Liver (tissue), 9 donors: Measurements from ENCODE around the gene RCSD1. TPM values are rescaled to one million over a fixed set of nuclear protein-coding genes. Genes with fewer than 3 reads are reported as not detected.
"Not testable (repeated sequence)": the region's sequence is repeated elsewhere in the genome, so short reads cannot be mapped to it uniquely, and the experiment has no call there.

Experiments
- DNase-seq: peaks from one replicate; pipeline ENCODE4 v3.0.0-alpha.2; 2017; ENCODE audit warnings: low spot score
- H3K27ac ChIP-seq, 2 donors: one replicate each; pipeline ENCODE4 v1.7.0; 2013; ENCODE audit warnings: inconsistent platforms in 2 of 2, low read length in 2 of 2, control low read depth in 1 of 2, low read depth in 1 of 2, mild to moderate bottlenecking in 1 of 2
- H3K27me3 ChIP-seq, 4 donors: one replicate each; pipeline versions ENCODE4 v1.6.1 to v1.7.0; 2013; ENCODE audit warnings: low read length in 3 of 4, inconsistent platforms in 1 of 4, mild to moderate bottlenecking in 1 of 4, moderate library complexity in 1 of 4; ENCODE audit not compliant: control insufficient read depth in 4 of 4, insufficient read depth in 4 of 4
- H3K36me3 ChIP-seq, 4 donors: one replicate each; pipeline versions ENCODE4 v1.6.1 to v1.7.0; 2013; ENCODE audit warnings: low read length in 3 of 4, mild to moderate bottlenecking in 3 of 4, low read depth in 1 of 4, moderate library complexity in 1 of 4; ENCODE audit not compliant: control insufficient read depth in 4 of 4, insufficient read depth in 3 of 4
- H3K4me1 ChIP-seq, 4 donors: one replicate each; pipeline versions ENCODE4 v1.6.1 to v1.7.0; 2013; ENCODE audit warnings: low read length in 3 of 4, mild to moderate bottlenecking in 3 of 4, moderate library complexity in 1 of 4; ENCODE audit not compliant: control insufficient read depth in 4 of 4, insufficient read depth in 4 of 4
- H3K4me3 ChIP-seq, 3 donors: one replicate each; pipeline versions ENCODE4 v1.6.1 to v1.7.0; 2013; ENCODE audit warnings: low read length in 3 of 3, control low read depth in 1 of 3, low read depth in 1 of 3, mild to moderate bottlenecking in 1 of 3
- H3K9ac ChIP-seq, 2 donors: one replicate each; pipeline ENCODE4 v1.7.0; 2013; ENCODE audit warnings: low read length in 2 of 2, mild to moderate bottlenecking in 2 of 2, moderate library complexity in 2 of 2, control low read depth in 1 of 2, low read depth in 1 of 2
- H3K9me3 ChIP-seq, 4 donors: one replicate each; pipeline versions ENCODE4 v1.6.1 to v1.7.0; 2013; ENCODE audit warnings: low read length in 3 of 4; ENCODE audit not compliant: control insufficient read depth in 4 of 4
- ATF3 ChIP-seq: IDR thresholded peaks from 2 replicates; pipeline ENCODE4 v1.6.1; 2016; ENCODE audit warnings: antibody characterized with exemption
- CTCF ChIP-seq: fragments of 150-350 bp; IDR thresholded peaks from 2 replicates; pipeline ENCODE4 v1.5.1; 2017; ENCODE audit warnings: improper control_type of control experiment, low read depth, low read length; ENCODE audit not compliant: missing input control
- FOXA1 ChIP-seq: IDR thresholded peaks from 2 replicates; pipeline ENCODE4 v1.6.1; 2016; ENCODE audit warnings: antibody characterized with exemption
- FOXA2 ChIP-seq: IDR thresholded peaks from 2 replicates; pipeline ENCODE4 v1.6.1; 2016; ENCODE audit warnings: antibody characterized with exemption
- GABPA ChIP-seq, 2 donors: IDR thresholded peaks in 1 of 2; conservative IDR thresholded peaks in 1 of 2; 2 replicates each; pipeline ENCODE4 v1.6.1; 2016; ENCODE audit warnings: antibody characterized with exemption in 2 of 2, mild to moderate bottlenecking in 1 of 2, moderate library complexity in 1 of 2
- HNF4A ChIP-seq, 2 donors: conservative IDR thresholded peaks; 2 replicates each; pipeline ENCODE4 v1.6.1; 2016; ENCODE audit warnings: antibody characterized with exemption in 2 of 2, mild to moderate bottlenecking in 2 of 2
- HNF4G ChIP-seq: IDR thresholded peaks from 2 replicates; pipeline ENCODE4 v1.6.1; 2016; ENCODE audit warnings: antibody characterized with exemption
- NR2F2 ChIP-seq: IDR thresholded peaks from 2 replicates; pipeline ENCODE4 v1.6.1; 2016; ENCODE audit warnings: antibody characterized with exemption
- RAD21 ChIP-seq, 2 donors: IDR thresholded peaks; 2 replicates each; pipeline ENCODE4 v1.6.1; 2016; ENCODE audit warnings: antibody characterized with exemption in 2 of 2, mild to moderate bottlenecking in 2 of 2
- REST ChIP-seq: IDR thresholded peaks from 2 replicates; pipeline ENCODE4 v1.6.1; 2016; ENCODE audit warnings: antibody characterized with exemption, mild to moderate bottlenecking
- RXRA ChIP-seq, 2 donors: IDR thresholded peaks; 2 replicates each; pipeline ENCODE4 v1.6.1; 2017 to 2018; ENCODE audit warnings: antibody characterized with exemption in 2 of 2, mild to moderate bottlenecking in 1 of 2
- SP1 ChIP-seq: IDR thresholded peaks from 2 replicates; pipeline ENCODE4 v1.6.1; 2018; ENCODE audit warnings: antibody characterized with exemption, mild to moderate bottlenecking
- TAF1 ChIP-seq: conservative IDR thresholded peaks from 2 replicates; pipeline ENCODE4 v1.6.1; 2016; ENCODE audit warnings: antibody characterized with exemption, mild to moderate bottlenecking
- whole genome bisulfite sequencing: extraction: QIAGEN DNeasy Blood & Tissue Kit; methylation state at CpG from one replicate; pipeline ENCODE4 v1.1.7; 2013; 5-methylcytosine and 5-hydroxymethylcytosine counted together
- polyA plus RNA-seq, 2 donors: library from polyadenylated mRNA; stranded (reverse) in 1 of 2; unstranded in 1 of 2; fragments of 200-250 nt in 1 of 2; fragments of >200 nt in 1 of 2; fragmentation: Nextera tagmentation in 1 of 2; extraction: Ambion mirVana in 1 of 2; gene quantifications; one replicate each; pipeline versions ENCODE4 v1.2.1 to v1.2.3, GENCODE V29; 2013 to 2015
- total RNA-seq, 2 donors: library from RNA; depleted of rRNA; stranded (reverse); fragments of >200 nt; gene quantifications; one replicate each; pipeline ENCODE4 v1.2.3, GENCODE V29; 2014
- donor health status: healthy.
- donor health status: healthy.
- donor health status: healthy.
- donor health status: healthy.
- donor health status: healthy.

RCSD1 gene
- total and polyA plus RNA-seq, 4 donors, result 3.1 to 15.0 (median 6.0) TPM

- peaks cover 0 to 3% (median 0%) of the 10 kb centered on the region in 4 donors for H3K36me3 ChIP-seq
- WGBS, result 94% methylated on average over 1 of the region's 1 CpG
- no peak overlapping the region for H3K27ac ChIP-seq
- H3K4me3 ChIP-seq, result no peak overlapping the region
- no peak for DNase-seq
- H3K27me3 ChIP-seq, result no peaks in the 10 kb centered on the region
- peaks cover 0 to 4% (median 0%) of the 10 kb centered on the region in 4 donors for H3K4me1 ChIP-seq
- TF ChIP-seq HNF4A (conservative IDR thresholded peaks at IDR 0.05), result no peak
- TF ChIP-seq RXRA (IDR thresholded peaks at IDR 0.05), result no peak
- no peak for TF ChIP-seq TAF1
- H3K9ac ChIP-seq, result no peak overlapping the region
- no peaks in the 10 kb centered on the region for H3K9me3 ChIP-seq
Measured at GRCh38 chr1:167734841-167735240, 104.8 kb downstream of the RCSD1 start.

- H3K27me3 ChIP-seq, result no peaks in the 10 kb centered on the region
- no peak for DNase-seq
- WGBS, result 74% methylated on average over 4 of the region's 4 CpGs
- H3K36me3 ChIP-seq, result no peaks in the 10 kb centered on the region
- H3K27ac ChIP-seq, result no peak overlapping the region
- H3K9ac ChIP-seq, result no peak overlapping the region
- no peaks in the 10 kb centered on the region for H3K9me3 ChIP-seq
- TF ChIP-seq TAF1 (no peak), HNF4G (no peak), FOXA2 (no peak), GABPA (IDR thresholded peaks at IDR 0.05 in 1 of 2, conservative IDR thresholded peaks at IDR 0.05 in 1 of 2) (no peak), SP1 (no peak), RXRA (IDR thresholded peaks at IDR 0.05) (no peak), ATF3 (no peak), FOXA1 (no peak)
- H3K4me3 ChIP-seq, result no peak overlapping the region
- peaks cover 0 to 4% (median 0%) of the 10 kb centered on the region in 4 donors for H3K4me1 ChIP-seq
Measured at GRCh38 chr1:167737169-167737568, 107.1 kb downstream of the RCSD1 start.

GRCh38 chr1:167738158-167738557, 108.1 kb downstream of the RCSD1 start:
- no peak for TF ChIP-seq RXRA (IDR thresholded peaks at IDR 0.05)
- no peak for TF ChIP-seq TAF1
- Histone ChIP-seq H3K9me3 (no peaks in the 10 kb centered on the region), H3K4me1 (peaks cover 0 to 4% (median 0%) of the 10 kb centered on the region in 4 donors), H3K27me3 (no peaks in the 10 kb centered on the region), H3K36me3 (no peaks in the 10 kb centered on the region), H3K4me3 (no peak overlapping the region), H3K27ac (no peak overlapping the region), H3K9ac (no peak overlapping the region)
- no peak for DNase-seq
- WGBS, result 98% methylated on average over 8 of the region's 8 CpGs

- Histone ChIP-seq H3K36me3 (no peaks in the 10 kb centered on the region), H3K4me3 (no peak overlapping the region), H3K9me3 (no peaks in the 10 kb centered on the region), H3K4me1 (peaks cover 0 to 4% (median 0%) of the 10 kb centered on the region in 4 donors), H3K27ac (no peak overlapping the region), H3K27me3 (no peaks in the 10 kb centered on the region), H3K9ac (no peak overlapping the region)
- TF ChIP-seq REST (no peak), NR2F2 (no peak), TAF1 (no peak), RAD21 (IDR thresholded peaks at IDR 0.05) (no peak), CTCF (no peak), HNF4G (no peak)
- DNase-seq, result no peak
- WGBS, result 71% methylated on average over 3 of the region's 3 CpGs
Measured at GRCh38 chr1:167739752-167740151, 109.7 kb downstream of the RCSD1 start.

GRCh38 chr1:167741103-167741502, 111.1 kb downstream of the RCSD1 start:
- H3K36me3 ChIP-seq, H3K4me1 ChIP-seq: not testable (repeated sequence)
- 97% methylated on average over 7 of the region's 7 CpGs for WGBS

More at GRCh38 chr1:167741103-167741502, 111.1 kb downstream of the RCSD1 start:
- DNase-seq, H3K27me3 ChIP-seq, H3K27ac ChIP-seq, H3K4me3 ChIP-seq, H3K9ac ChIP-seq, H3K9me3 ChIP-seq: not testable (repeated sequence)
